K562 (cell line): ENCODE data around the gene PIK3C2G. TPM values are rescaled to one million over a fixed set of nuclear protein-coding genes. Genes with fewer than 3 reads are reported as not detected.

Experiments
- ATAC-seq: fragments of 200-7000 bp; cut with Tn5 transposase; 3 replicates; pipeline ENCODE4 v1.9.1; 2020; ENCODE audit warnings: moderate library complexity
- BruUV-seq: library from RNA; stranded (reverse); fragments of 400-500 nt; replicated peaks from 2 replicates; lab custom pipeline; 2021; lab: Mats Ljungman, UMichigan
- CTCF ChIA-PET: fragments of 300-600 bp; formaldehyde crosslinking; extraction: SDS; loops from one replicate; lab custom pipeline; 2021; ENCODE audit warnings: low intra/inter-chr PET ratio; lab: Yijun Ruan, JAX
- POLR2A ChIA-PET: fragments of 300-600, 350-650 bp; sonication (Branson Sonifier 250); formaldehyde crosslinking; extraction: SDS; loops from one replicate; lab custom pipeline; 2021; ENCODE audit warnings: antibody characterized with exemption, inconsistent platforms; lab: Yijun Ruan, JAX
- DNase-seq, 4 experiments: peaks; one replicate each; pipeline versions ENCODE4 v3.0.0 to v3.0.0-alpha.2; 2011 to 2018; ENCODE audit warnings: low spot score in 3 of 4, mixed read lengths in 3 of 4; ENCODE audit errors: extremely low read depth in 1 of 4
- FAIRE-seq: peaks from 2 replicates; lab custom pipeline; 2011; peaks lifted over from hg19 to GRCh38; lab: Jason Lieb, UNC
- H2AFZ ChIP-seq: 2 replicates; pipeline ENCODE4 v1.6.0; 2011; ENCODE audit warnings: low read depth, low read length, control low read depth, inconsistent platforms
- H3K27ac ChIP-seq: fragments of 200-600 bp; 3 replicates; pipeline ENCODE4 v1.8.0; 2011; ENCODE audit warnings: low read depth, mild to moderate bottlenecking, control low read depth, inconsistent platforms, low read length, moderate library complexity, mixed read lengths; ENCODE audit errors: extremely low read depth
- H3K27me3 ChIP-seq, 2 experiments: fragments of 300-600 bp in 1 of 2; 2 replicates in 1 of 2; 3 replicates in 1 of 2; pipeline versions ENCODE4 v1.6.0 to v1.8.0; 2011; ENCODE audit warnings: inconsistent platforms in 2 of 2, low read length in 2 of 2, mild to moderate bottlenecking in 1 of 2, mixed read lengths in 1 of 2, moderate library complexity in 1 of 2; ENCODE audit not compliant: control insufficient read depth in 2 of 2, insufficient read depth in 2 of 2
- H3K36me3 ChIP-seq: fragments of 300-600 bp; 3 replicates; pipeline ENCODE4 v1.8.0; 2011; ENCODE audit warnings: mild to moderate bottlenecking, low read length, inconsistent platforms; ENCODE audit not compliant: control insufficient read depth, insufficient read depth
- H3K4me1 ChIP-seq, 2 experiments: fragments of 200-600 bp in 1 of 2; replicated peaks in 1 of 2; 2 replicates in 1 of 2; 3 replicates in 1 of 2; pipeline versions ENCODE4 v1.5.1 to v1.8.0; 2011; ENCODE audit warnings: inconsistent platforms in 2 of 2, low read length in 2 of 2, mild to moderate bottlenecking in 1 of 2, mixed read lengths in 1 of 2, moderate library complexity in 1 of 2; ENCODE audit not compliant: control insufficient read depth in 2 of 2, insufficient read depth in 2 of 2
- H3K4me2 ChIP-seq: 2 replicates; pipeline ENCODE4 v1.6.1; 2011; ENCODE audit warnings: low read length, control low read depth, inconsistent platforms, mixed read lengths; ENCODE audit not compliant: insufficient read depth
- H3K4me3 ChIP-seq: fragments of 200-600 bp; sonication (generic), shearing (Covaris generic); 2 replicates; pipeline ENCODE4 v1.5.1; 2016; ENCODE audit warnings: control low read depth, inconsistent platforms
- H3K79me2 ChIP-seq: fragments of 200-600 bp; 3 replicates; pipeline ENCODE4 v1.8.0; 2011; ENCODE audit warnings: low read length, inconsistent platforms; ENCODE audit not compliant: control insufficient read depth, insufficient read depth
- H3K9ac ChIP-seq, 2 experiments: 2 replicates each; pipeline versions ENCODE4 v1.6.0 to v1.6.1; 2011; ENCODE audit warnings: low read depth in 2 of 2, low read length in 2 of 2, control low read depth in 1 of 2, inconsistent platforms in 1 of 2, mild to moderate bottlenecking in 1 of 2, mixed read lengths in 1 of 2; ENCODE audit not compliant: insufficient read depth in 1 of 2
- H3K9me1 ChIP-seq: one replicate; pipeline ENCODE4 v1.6.0; 2011; ENCODE audit warnings: inconsistent platforms, mild to moderate bottlenecking, low read length, moderate library complexity; ENCODE audit not compliant: control insufficient read depth, insufficient read depth
- H3K9me3 ChIP-seq: replicated peaks from 2 replicates; pipeline ENCODE4 v1.5.1; 2011; ENCODE audit warnings: low read depth, low read length, inconsistent platforms; ENCODE audit not compliant: control insufficient read depth, insufficient read depth
- H4K20me1 ChIP-seq: replicated peaks from 2 replicates; pipeline ENCODE4 v1.6.1; 2011; ENCODE audit warnings: low read length, inconsistent platforms, mixed read lengths; ENCODE audit not compliant: control insufficient read depth, insufficient read depth
- CEBPG ChIP-seq, 3 experiments: fragments of 200-800 bp in 1 of 3; sonication (Bioruptor generic) in 1 of 3; sonication (generic) in 1 of 3; formaldehyde crosslinking in 1 of 3; IDR thresholded peaks in 2 of 3; conservative IDR thresholded peaks in 1 of 3; 2 replicates each; pipeline versions ENCODE4 v1.6.1 to v1.8.0; 2016 to 2022; ENCODE audit warnings: missing compliant biosample characterization in 2 of 3, missing genetic modification characterization in 2 of 3, mild to moderate bottlenecking in 1 of 3, missing genetic modification reagents in 1 of 3
- ELF2 ChIP-seq: fragments of 250-450 bp; sonication (Bioruptor Pico); IDR thresholded peaks from 2 replicates; pipeline ENCODE4 v1.5.0; 2021; ENCODE audit warnings: mild to moderate bottlenecking
- ERF ChIP-seq: fragments of 450-650 bp; formaldehyde crosslinking; IDR thresholded peaks from 2 replicates; pipeline ENCODE4 v1.4.0; 2020; ENCODE audit warnings: mild to moderate bottlenecking, mixed read lengths
- FOSL1 ChIP-seq: fragments of 200-800 bp; sonication (Bioruptor generic); conservative IDR thresholded peaks from 2 replicates; pipeline ENCODE4 v1.6.1; 2016; ENCODE audit warnings: missing genetic modification characterization, missing compliant biosample characterization
- L3MBTL2 ChIP-seq: fragments of 450-650 bp; IDR thresholded peaks from 2 replicates; pipeline ENCODE4 v1.6.1; 2016; ENCODE audit warnings: mild to moderate bottlenecking, moderate library complexity
- PML ChIP-seq: IDR thresholded peaks from 2 replicates; pipeline ENCODE4 v1.6.1; 2012; ENCODE audit warnings: low read length, inconsistent platforms
- SRF ChIP-seq, 2 experiments: fragments of 250-450, 450-650 bp in 1 of 2; sonication (Bioruptor Pico) in 1 of 2; sonication (generic) in 1 of 2; formaldehyde crosslinking; IDR thresholded peaks; 2 replicates each; pipeline versions ENCODE4 v1.5.0 to v1.5.1; 2020 to 2022; ENCODE audit warnings: mild to moderate bottlenecking in 1 of 2, missing genetic modification reagents in 1 of 2
- ZFP36 ChIP-seq: fragments of 150-350 bp; IDR thresholded peaks from 2 replicates; pipeline ENCODE4 v1.6.1; 2018; ENCODE audit warnings: low read length, low read depth; ENCODE audit not compliant: partially characterized antibody
- ZNF133 ChIP-seq: fragments of 250-450 bp; sonication (Bioruptor Pico); IDR thresholded peaks from 2 replicates; pipeline ENCODE4 v1.4.0; 2020; ENCODE audit warnings: mild to moderate bottlenecking
- ZNF347 ChIP-seq: fragments of 450-650 bp; formaldehyde crosslinking; IDR thresholded peaks from 2 replicates; pipeline ENCODE4 v1.4.0; 2020; ENCODE audit warnings: low read depth, mild to moderate bottlenecking, moderate library complexity
- ZNF695 ChIP-seq: fragments of 450-650 bp; formaldehyde crosslinking; IDR thresholded peaks from 2 replicates; pipeline ENCODE4 v1.4.0; 2020; ENCODE audit warnings: mild to moderate bottlenecking, moderate library complexity
- WGBS: fragments of 100-300 bp; shearing (Covaris generic); methylation state at CpG from one replicate; pipeline ENCODE4 v1.1.6; 2016; ENCODE audit warnings: low coverage, mixed read lengths; ENCODE audit not compliant: insufficient coverage; ENCODE audit errors: missing lambda C conversion rate; 5-methylcytosine and 5-hydroxymethylcytosine counted together
- in situ Hi-C: fragments of 300-500 bp; cut with MboI; formaldehyde crosslinking; loops from 4 replicates; pipeline ENCODE4 v1.15.0; 2018; ENCODE audit warnings: inconsistent platforms, mixed read lengths
- intact Hi-C: fragments of 100-400 bp; cut with micrococcal nuclease; formaldehyde crosslinking; loops from 2 replicates; pipeline ENCODE4 v1.14.2; 2022
- polyA plus RNA-seq, 8 experiments: library from polyadenylated mRNA; depleted of rRNA in 4 of 8; stranded (reverse) in 5 of 8; unstranded in 3 of 8; fragments of >200 nt; fragmentation: Nextera tagmentation in 2 of 8; fragmentation: Illumina TruSeq in 1 of 8; extraction: Ambion mirVana in 2 of 8; extraction: Trizol in 1 of 8; gene quantifications; 2 replicates each; pipeline versions ENCODE4 v1.2.1 to v1.2.3, GENCODE V29; 2011 to 2014; ENCODE audit warnings: inconsistent platforms in 1 of 8, missing spikeins in 1 of 8
- total RNA-seq, 7 experiments: library from RNA; depleted of rRNA in 6 of 7; stranded (reverse); fragments of >200 nt in 6 of 7; fragmentation: Illumina TruSeq in 2 of 7; extraction: Trizol in 2 of 7; gene quantifications; 2 replicates each; pipeline versions ENCODE4 v1.2.1 to v1.2.3, GENCODE V29; 2011 to 2021; ENCODE audit warnings: low replicate concordance in 1 of 7
- TF ChIP-seq, protein P1 (sequence below): fragments of 450-650 bp; conservative IDR thresholded peaks from 2 replicates; pipeline ENCODE4 v1.6.1; 2016; ENCODE audit warnings: missing genetic modification characterization, low read depth, mild to moderate bottlenecking, missing compliant biosample characterization, moderate library complexity
- TF ChIP-seq, protein P2 (sequence below): sonication (generic); formaldehyde crosslinking; IDR thresholded peaks from 2 replicates; pipeline ENCODE4 v1.8.1; 2023; ENCODE audit warnings: mild to moderate bottlenecking, missing genetic modification reagents
- TF ChIP-seq, protein P3 (sequence below): fragments of 450-650 bp; IDR thresholded peaks from 2 replicates; pipeline ENCODE4 v1.6.1; 2016; ENCODE audit warnings: mild to moderate bottlenecking

PIK3C2G gene
- total and polyA plus RNA-seq, 9 of the 15 experiments (the other 6 are each of a cell fraction or from before 2014, with no cell fraction given) = not detected

DNA sequence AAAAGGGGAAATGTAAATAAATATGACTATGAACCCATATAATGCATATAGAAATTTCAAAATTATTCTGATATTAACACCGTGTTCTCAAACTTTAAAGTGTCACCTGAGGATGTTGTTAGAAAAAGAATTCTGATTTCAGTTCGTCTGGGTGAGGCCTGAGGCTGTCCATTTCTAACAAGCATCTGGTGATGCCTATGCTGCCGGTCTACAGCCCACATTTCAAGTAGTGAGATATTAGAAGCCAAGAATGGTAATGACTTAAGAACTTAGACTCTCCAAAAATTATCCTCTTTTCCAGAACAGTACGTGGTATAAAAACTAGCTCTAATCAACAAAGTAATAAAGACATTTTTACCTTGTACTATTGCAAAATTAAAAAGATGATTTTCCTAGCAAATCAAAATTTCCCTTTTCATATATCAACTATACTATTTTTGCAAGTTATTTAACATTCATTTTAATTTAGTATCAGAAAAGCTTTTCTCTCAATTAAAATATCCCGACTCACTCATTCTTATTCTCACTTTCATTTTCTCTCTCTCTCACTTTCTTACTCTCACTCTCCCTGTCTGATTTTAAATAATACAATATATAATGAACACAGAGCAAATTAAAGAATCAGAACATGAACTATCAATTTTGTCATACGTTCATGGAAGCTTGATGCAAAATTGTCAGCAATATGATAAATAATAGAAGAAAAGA lies 35.0 kb downstream of the PIK3C2G start (continued):
- TF ChIP-seq, protein P1, sequence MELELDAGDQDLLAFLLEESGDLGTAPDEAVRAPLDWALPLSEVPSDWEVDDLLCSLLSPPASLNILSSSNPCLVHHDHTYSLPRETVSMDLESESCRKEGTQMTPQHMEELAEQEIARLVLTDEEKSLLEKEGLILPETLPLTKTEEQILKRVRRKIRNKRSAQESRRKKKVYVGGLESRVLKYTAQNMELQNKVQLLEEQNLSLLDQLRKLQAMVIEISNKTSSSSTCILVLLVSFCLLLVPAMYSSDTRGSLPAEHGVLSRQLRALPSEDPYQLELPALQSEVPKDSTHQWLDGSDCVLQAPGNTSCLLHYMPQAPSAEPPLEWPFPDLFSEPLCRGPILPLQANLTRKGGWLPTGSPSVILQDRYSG (tag) = no peak

DNA sequence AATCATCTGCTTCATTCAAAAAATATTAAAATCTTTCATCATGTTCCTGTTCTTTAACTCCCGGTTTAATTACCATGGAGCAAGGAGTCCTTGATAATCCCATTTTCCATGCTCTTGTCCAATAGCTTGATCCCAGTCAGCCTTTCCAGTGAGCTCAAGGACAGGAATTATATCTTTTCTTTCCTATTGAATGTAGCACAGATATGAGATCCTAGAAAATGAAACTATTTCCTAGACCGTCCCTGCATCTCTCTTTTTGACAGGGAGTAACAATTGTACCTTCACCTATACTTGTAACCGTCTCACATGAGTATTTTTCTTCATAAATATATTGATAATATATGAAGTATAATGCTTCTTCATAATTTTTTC lies 35.6 kb downstream of the PIK3C2G start:
- Histone ChIP-seq H3K36me3 (no peaks in the 10 kb centered on the region), H4K20me1 (no peaks in the 10 kb centered on the region), H3K4me2 (no peak overlapping the region), H3K9ac (no peak overlapping the region), H3K4me3 (no peak overlapping the region), H2AFZ (no peak overlapping the region), H3K9me3 (no peaks in the 10 kb centered on the region), H3K27ac (no peak overlapping the region), H3K79me2 (no peaks in the 10 kb centered on the region), H3K27me3 (no peaks in the 10 kb centered on the region), H3K4me1 (no peaks in the 10 kb centered on the region), H3K9me1 (no peaks in the 10 kb centered on the region)
- no TSS peak for BruUV-seq
- POLR2A ChIA-PET = no interaction called here
- ATAC-seq (no peak), FAIRE-seq (no peak), DNase-seq (no peak)
- WGBS = 0% methylated on average over 3 of the region's 3 CpGs
- in situ Hi-C loops (no loop called here), intact Hi-C loops (no loop called here)
- CTCF ChIA-PET = no interaction called here
- no peak for TF ChIP-seq ELF2
- TF ChIP-seq, protein P2, sequence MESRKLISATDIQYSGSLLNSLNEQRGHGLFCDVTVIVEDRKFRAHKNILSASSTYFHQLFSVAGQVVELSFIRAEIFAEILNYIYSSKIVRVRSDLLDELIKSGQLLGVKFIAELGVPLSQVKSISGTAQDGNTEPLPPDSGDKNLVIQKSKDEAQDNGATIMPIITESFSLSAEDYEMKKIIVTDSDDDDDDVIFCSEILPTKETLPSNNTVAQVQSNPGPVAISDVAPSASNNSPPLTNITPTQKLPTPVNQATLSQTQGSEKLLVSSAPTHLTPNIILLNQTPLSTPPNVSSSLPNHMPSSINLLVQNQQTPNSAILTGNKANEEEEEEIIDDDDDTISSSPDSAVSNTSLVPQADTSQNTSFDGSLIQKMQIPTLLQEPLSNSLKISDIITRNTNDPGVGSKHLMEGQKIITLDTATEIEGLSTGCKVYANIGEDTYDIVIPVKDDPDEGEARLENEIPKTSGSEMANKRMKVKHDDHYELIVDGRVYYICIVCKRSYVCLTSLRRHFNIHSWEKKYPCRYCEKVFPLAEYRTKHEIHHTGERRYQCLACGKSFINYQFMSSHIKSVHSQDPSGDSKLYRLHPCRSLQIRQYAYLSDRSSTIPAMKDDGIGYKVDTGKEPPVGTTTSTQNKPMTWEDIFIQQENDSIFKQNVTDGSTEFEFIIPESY (CRISPR knock-in tag) = no peak
- TF ChIP-seq PML = no peak
- TF ChIP-seq FOSL1 (tag) = no peak
- no peak for TF ChIP-seq ZNF695 (CRISPR knock-in tag)
- TF ChIP-seq ZNF347 (CRISPR knock-in tag) = no peak
- TF ChIP-seq L3MBTL2 = no peak
- TF ChIP-seq SRF (CRISPR knock-in tag; IDR thresholded peaks at IDR 0.05) = no peak
- TF ChIP-seq ERF (CRISPR knock-in tag) = no peak
- no peak for TF ChIP-seq CEBPG (CRISPR knock-in tag; IDR thresholded peaks at IDR 0.05)
- no peak for TF ChIP-seq CEBPG (tag; conservative IDR thresholded peaks at IDR 0.05 in 1 of 2, IDR thresholded peaks at IDR 0.05 in 1 of 2)
- TF ChIP-seq ZNF133 = no peak
- no peak for TF ChIP-seq ZFP36
- TF ChIP-seq, protein P3, sequence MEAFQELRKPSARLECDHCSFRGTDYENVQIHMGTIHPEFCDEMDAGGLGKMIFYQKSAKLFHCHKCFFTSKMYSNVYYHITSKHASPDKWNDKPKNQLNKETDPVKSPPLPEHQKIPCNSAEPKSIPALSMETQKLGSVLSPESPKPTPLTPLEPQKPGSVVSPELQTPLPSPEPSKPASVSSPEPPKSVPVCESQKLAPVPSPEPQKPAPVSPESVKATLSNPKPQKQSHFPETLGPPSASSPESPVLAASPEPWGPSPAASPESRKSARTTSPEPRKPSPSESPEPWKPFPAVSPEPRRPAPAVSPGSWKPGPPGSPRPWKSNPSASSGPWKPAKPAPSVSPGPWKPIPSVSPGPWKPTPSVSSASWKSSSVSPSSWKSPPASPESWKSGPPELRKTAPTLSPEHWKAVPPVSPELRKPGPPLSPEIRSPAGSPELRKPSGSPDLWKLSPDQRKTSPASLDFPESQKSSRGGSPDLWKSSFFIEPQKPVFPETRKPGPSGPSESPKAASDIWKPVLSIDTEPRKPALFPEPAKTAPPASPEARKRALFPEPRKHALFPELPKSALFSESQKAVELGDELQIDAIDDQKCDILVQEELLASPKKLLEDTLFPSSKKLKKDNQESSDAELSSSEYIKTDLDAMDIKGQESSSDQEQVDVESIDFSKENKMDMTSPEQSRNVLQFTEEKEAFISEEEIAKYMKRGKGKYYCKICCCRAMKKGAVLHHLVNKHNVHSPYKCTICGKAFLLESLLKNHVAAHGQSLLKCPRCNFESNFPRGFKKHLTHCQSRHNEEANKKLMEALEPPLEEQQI = no peak
